ENCODE measurements around the gene KIFC1. TPM values are rescaled to one million over a fixed set of nuclear protein-coding genes. Genes with fewer than 3 reads are reported as not detected.
"Not testable (repeated sequence)": the region's sequence is repeated elsewhere in the genome, so short reads cannot be mapped to it uniquely, and the experiment has no call there.

KIFC1 gene
- total RNA-seq, 1 donor from 2014 or later = 127 TPM

DNA sequence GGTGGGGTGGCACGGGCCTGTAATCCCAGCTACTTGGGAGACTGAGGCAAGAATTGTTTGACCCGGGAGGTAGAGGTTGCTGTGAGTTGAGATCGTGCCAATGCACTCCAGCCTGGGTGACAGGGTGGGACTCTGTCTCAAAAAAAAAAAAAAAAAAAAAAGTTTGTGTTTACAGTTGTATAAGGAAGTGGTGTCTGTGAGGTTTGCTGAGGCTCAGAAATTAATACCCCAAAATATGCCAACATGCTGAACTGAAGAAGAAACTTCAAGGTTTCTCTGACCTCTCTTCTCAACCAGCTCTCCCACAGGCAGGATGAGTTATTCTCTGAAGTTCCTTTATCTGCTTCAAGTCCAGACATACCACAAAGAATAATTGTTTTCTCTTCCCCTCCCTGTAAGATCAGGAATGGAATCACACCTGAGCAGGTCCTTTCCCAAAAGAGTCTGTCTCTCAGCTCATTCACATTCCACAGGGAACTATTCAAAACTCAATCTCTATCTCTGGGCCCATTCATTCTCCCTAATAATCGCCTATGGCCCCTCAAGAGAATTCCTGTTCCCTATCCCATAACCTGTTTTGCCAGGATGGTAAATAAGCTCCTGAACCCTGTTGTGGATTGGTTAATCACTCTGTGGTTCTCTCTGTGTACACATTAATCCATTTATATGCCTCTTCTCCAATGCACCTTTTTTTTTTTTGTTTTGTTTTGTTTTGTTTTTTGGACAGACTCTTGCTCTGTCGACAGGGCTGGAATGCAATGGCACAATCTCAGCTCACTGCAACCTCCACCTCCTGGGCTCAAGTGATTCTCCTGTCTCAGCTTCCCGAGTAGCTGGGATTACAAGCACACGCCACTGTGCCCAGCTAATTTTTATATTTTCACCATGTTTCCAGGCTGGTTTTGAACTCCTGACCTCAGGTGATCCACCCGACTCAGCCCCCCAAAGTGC lies 17.4 kb upstream of the KIFC1 start:
- intact Hi-C loops (cut with micrococcal nuclease) = no loop called here

- intact Hi-C loops (cut with micrococcal nuclease) = no loop called here
Observed at GRCh38 chr6:33375143-33375671, 16.4 kb upstream of the KIFC1 start.

DNA sequence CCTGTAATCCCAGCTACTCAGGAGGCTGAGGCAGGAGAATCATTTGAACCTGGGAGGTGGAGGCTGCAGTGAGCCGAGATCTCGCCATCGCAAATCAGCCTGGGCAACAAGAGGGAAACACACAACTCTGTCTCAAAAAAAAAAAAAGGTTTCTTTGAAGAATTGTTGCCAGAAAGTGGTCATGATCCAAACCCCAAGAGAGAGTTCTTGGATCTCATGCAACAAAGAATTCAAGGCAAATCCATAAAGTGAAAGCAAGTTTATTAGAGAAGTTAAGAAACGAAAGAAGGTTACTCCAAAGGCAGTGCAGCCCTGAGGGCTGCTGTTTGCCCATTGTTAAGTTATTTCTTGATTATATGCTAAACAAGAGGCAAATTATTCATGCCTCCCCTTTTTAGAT lies 14.5 kb upstream of the KIFC1 start:
- intact Hi-C loops (cut with micrococcal nuclease) = no loop called here

- intact Hi-C loops (cut with micrococcal nuclease) = not testable (repeated sequence)
Observed at GRCh38 chr6:33379184-33379583, 12.4 kb upstream of the KIFC1 start.

DNA sequence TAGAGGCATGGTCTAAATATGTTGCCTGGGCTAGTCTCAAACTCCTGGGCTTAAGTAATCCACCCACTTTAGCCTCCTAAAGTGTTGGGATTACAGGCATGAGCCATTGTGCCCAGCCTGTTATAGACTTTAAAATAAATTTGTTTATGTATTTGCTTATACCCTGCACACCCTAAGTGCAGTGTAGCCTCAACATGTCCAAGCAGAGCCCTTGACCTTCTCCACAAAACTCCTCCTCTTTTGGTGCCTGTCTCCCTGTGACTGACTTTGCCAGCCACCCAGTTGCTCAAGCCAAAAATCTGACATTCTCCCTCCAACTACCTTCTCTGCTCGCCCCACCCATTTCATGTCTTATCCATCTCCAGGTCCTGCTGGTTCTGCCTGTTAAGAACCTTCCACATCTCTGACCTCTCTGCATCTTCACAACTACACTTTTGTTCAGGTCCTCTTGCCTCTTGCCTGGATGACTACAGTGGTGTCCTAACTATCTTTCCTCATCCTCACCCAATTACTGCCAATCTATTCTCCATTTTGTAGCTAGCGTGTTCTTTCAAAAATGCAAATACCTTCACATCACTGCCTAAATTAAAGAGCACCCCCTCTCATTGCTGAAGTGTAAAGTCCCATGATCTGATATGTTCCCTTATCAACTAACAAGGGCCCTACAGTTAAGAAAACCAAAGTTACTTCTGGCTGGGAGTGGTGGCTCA lies 11.2 kb upstream of the KIFC1 start:
- intact Hi-C loops (cut with micrococcal nuclease) = no loop called here

DNA sequence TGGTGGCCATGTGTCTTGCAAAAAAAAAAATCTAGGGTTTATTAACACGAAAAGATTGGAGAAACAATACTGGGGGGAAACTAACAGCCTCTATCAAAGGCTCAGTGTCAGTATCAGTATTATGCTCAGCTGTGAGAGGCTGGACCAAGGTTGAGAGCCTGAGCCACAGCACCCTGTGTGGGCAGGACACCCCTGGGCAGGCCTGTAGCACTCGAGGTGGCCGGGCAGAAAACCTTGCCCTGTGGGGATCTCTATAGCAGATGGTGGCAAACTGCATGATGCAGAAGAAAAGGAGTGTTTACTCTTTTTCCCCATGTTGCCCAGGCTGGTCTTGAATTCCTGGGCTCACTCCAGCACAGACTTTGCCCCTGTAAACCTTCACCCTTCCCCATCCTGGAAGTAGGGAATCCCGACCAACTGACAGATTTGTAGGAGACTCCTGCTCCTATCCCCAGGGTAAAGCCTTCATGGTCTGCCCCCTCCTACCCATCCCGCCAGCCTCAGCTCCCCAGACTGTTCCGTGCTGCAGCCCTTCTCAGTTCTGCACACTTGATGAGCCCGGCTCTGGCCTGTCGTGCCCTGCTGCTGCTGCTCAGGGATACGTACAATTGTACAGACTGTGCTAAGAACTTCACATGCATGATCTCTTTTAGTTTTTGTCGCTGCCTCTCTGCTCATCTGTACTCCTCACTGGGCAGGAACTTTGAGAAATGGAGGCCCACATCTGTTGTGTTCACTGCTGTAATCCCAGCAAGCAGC lies 8.0 kb upstream of the KIFC1 start:
- intact Hi-C loops (cut with micrococcal nuclease) = no loop called here

GRCh38 chr6:33384581-33385020 lies 7.0 kb upstream of the KIFC1 start:
- intact Hi-C loops (cut with micrococcal nuclease) = no loop called here

GRCh38 chr6:33390173-33390572 lies 1.4 kb upstream of the KIFC1 start:
- intact Hi-C loops (cut with micrococcal nuclease) = loop anchor here (2.0 kb wide), 1 partner anchor 191 kb away; the partner anchor contains the start of gene BAK1

DNA sequence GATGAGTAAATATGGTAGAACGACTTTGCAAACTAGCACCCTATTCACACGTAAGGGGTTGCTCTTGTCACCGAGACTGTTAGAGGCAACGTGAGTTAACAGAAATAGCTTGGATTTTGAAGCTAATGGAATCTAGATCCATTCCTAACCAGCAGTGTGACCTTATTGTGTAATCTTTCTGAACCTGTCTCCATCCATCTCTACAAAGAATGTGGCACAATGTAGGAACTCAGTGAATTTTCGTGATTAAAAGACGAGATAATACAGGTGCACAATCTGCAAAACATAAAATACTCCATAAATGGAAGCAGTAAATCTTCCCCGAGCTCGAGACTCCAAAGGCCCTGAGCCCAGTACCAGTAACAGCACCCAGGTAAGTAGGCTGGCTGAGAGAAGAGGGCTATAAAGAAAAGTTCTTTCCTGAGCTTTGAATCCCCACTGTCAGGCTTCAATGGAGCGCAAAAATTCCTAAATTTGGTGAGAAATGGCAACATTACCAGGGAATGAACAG lies 801 bp upstream of the KIFC1 start:
- intact Hi-C loops (cut with micrococcal nuclease) = loop anchor here (1.0 to 2.0 kb wide), 11 partner anchors 19 to 190 kb away; partner anchors contain the start of genes B3GALT4, BAK1, PFDN6 and WDR46

DNA sequence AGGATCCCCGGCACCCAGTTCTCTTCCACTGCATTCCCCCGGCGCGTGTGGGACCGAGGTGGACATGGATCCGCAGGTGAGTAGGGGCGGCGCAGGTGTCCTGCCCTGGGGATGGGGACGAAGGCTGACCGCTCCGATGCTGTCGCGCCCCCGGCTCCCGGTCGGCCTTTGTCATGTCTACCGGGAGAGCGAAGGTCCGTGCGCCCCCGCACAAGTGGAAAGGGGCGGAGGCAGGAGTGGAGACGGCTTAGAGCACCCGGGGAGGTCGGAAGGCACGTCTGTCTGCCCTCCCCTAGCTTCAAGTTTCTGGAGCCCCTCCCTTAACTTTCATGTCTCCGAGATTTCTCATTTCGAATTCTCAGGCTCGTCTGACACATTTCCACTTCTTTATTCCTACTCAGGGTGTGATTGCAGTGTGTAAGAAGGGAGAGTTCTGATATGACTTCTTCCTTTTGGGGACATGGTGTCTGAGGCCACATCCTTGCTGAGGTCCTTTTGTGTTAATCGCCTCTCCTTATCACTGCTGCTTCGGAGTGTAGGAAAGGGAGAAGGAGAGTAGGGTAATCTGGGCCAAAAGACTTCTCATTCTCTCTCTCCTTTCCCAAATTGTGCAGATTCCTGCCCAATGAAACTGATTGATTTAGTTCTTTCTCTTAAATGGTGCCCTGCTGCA lies 435 bp downstream of the KIFC1 start:
- intact Hi-C loops (cut with micrococcal nuclease) = loop anchor here (1.0 to 2.0 kb wide), 11 partner anchors 18 to 189 kb away; partner anchors contain the start of genes B3GALT4, BAK1, PFDN6 and WDR46

- intact Hi-C loops (cut with micrococcal nuclease) = no loop called here
Observed at GRCh38 chr6:33392595-33392948, 949 bp downstream of the KIFC1 start.

GRCh38 chr6:33392979-33393378 lies 1.4 kb downstream of the KIFC1 start:
- intact Hi-C loops (cut with micrococcal nuclease) = no loop called here

- intact Hi-C loops (cut with micrococcal nuclease) = no loop called here
Observed at GRCh38 chr6:33397541-33397940, 5.9 kb downstream of the KIFC1 start.

DNA sequence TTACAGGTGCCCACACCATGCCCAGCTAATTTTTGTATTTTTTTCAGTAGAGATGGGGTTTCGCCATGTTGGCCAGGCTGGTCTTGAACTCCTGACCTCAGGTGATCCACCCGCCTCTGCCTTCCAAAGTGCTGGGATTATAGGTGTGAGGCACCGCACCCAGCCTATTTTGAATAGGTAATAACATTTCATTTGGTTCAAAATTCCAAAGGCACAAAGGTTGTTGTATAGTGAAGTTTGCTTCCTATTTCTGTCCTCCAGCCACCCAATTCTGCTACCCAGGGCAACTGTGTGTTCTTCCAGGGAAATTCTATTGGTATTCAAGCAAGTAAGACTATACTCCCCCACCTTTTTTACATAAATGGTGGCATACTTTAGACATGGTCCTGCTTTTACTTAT lies 7.0 kb downstream of the KIFC1 start:
- intact Hi-C loops (cut with micrococcal nuclease) = not testable (repeated sequence)

GRCh38 chr6:33399881-33400280 lies 8.3 kb downstream of the KIFC1 start:
- intact Hi-C loops (cut with micrococcal nuclease) = not testable (repeated sequence)

DNA sequence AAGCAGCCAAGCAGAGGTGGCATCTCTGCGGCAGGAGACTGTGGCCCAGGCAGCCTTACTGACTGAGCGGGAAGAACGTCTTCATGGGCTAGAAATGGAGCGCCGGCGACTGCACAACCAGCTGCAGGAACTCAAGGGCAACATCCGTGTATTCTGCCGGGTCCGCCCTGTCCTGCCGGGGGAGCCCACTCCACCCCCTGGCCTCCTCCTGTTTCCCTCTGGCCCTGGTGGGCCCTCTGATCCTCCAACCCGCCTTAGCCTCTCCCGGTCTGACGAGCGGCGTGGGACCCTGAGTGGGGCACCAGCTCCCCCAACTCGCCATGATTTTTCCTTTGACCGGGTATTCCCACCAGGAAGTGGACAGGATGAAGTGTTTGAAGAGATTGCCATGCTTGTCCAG lies 13.3 kb downstream of the KIFC1 start:
- intact Hi-C loops (cut with micrococcal nuclease) = no loop called here

DNA sequence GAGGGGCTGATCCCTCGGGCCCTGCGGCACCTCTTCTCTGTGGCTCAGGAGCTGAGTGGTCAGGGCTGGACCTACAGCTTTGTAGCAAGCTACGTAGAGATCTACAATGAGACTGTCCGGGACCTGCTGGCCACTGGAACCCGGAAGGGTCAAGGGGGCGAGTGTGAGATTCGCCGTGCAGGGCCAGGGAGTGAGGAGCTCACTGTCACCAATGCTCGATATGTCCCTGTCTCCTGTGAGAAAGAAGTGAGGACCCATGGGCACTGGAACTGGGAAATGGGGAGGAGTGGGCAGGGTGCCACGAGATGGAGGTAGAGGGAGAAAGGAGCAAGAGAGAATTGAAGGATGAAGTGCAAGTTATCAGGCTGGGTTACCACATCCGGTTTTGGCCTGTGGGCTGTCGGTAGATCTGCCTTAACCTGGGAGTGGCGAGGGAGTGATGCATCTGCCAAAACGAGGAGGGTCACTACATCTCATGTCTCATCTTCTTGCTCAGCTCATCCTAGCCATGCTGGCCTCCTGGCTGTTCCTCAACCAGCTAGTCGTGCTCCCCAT lies 13.8 kb downstream of the KIFC1 start:
- intact Hi-C loops (cut with micrococcal nuclease) = no loop called here

GRCh38 chr6:33406126-33406525 lies 14.5 kb downstream of the KIFC1 start:
- intact Hi-C loops (cut with micrococcal nuclease) = no loop called here

- intact Hi-C loops (cut with micrococcal nuclease) = no loop called here
Observed at GRCh38 chr6:33407132-33407718, 15.6 kb downstream of the KIFC1 start.

Data from T-helper 2 cell treated with Interferon-gamma antibody and Interleukin-4, amounts not matched to agents 100 ng/mL and 5 ng/mL, for 36 hours (primary cell).